Ishikawa (cell line): ENCODE data around the gene NOS3.

Source experiments
- CEBPB ChIP-seq: IDR thresholded peaks from 2 replicates; pipeline ENCODE4 v1.6.1; 2012
- CREB1 ChIP-seq: IDR thresholded peaks from 2 replicates; pipeline ENCODE4 v1.6.1; 2012; ENCODE audit warnings: low read depth
- EGR1 ChIP-seq: IDR thresholded peaks from 2 replicates; pipeline ENCODE4 v1.6.1; 2012
- EP300 ChIP-seq: IDR thresholded peaks from 2 replicates; pipeline ENCODE4 v1.6.1; 2012; ENCODE audit warnings: borderline replicate concordance
- FOXM1 ChIP-seq: IDR thresholded peaks from 2 replicates; pipeline ENCODE4 v1.6.1; 2012; ENCODE audit warnings: low read depth, borderline replicate concordance
- NFIC ChIP-seq: IDR thresholded peaks from 2 replicates; pipeline ENCODE4 v1.6.1; 2012
- RAD21 ChIP-seq: IDR thresholded peaks from 2 replicates; pipeline ENCODE4 v1.6.1; 2012; ENCODE audit warnings: low read depth
- TAF1 ChIP-seq: IDR thresholded peaks from 2 replicates; pipeline ENCODE4 v1.6.1; 2012; ENCODE audit warnings: low read depth, mild to moderate bottlenecking
- TCF12 ChIP-seq: IDR thresholded peaks from 2 replicates; pipeline ENCODE4 v1.6.1; 2012; ENCODE audit warnings: low read depth
- TEAD4 ChIP-seq: IDR thresholded peaks from 2 replicates; pipeline ENCODE4 v1.6.1; 2012
- YY1 ChIP-seq: IDR thresholded peaks from 2 replicates; pipeline ENCODE4 v1.6.1; 2012; ENCODE audit warnings: low read depth
- ZBTB7A ChIP-seq: IDR thresholded peaks from 2 replicates; pipeline ENCODE4 v1.6.1; 2012; ENCODE audit warnings: low read depth
- TF ChIP-seq, protein P1 (sequence below): IDR thresholded peaks from 2 replicates; pipeline ENCODE4 v1.6.1; 2012
- TF ChIP-seq, protein P2 (sequence below): IDR thresholded peaks from 2 replicates; pipeline ENCODE4 v1.6.1; 2012; ENCODE audit warnings: low read depth, mild to moderate bottlenecking
- TF ChIP-seq, protein P3 (sequence below): IDR thresholded peaks from 2 replicates; pipeline ENCODE4 v1.6.1; 2012

The NOS3 gene

DNA sequence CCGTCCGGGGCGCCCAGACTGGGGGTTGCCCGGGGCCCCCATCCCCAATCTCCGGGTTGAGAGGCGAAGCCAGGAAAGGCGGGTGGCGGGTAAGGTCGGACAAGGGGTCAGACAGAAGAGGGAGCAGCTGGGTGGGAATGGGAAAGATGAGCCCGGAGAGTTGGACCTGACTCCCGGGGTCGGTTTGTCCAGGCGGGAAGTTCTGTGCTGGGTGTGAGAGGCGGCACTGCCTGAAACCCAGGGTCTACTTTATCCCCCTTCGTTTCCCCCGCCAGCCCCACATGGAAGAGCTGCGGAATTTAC lies 69.2 kb downstream of the NOS3 start:
- TF ChIP-seq RAD21 (no peak), TAF1 (no peak), YY1 (no peak), EGR1 (no peak), NFIC (no peak), TEAD4 (no peak), CEBPB (no peak), FOXM1 (no peak)
- TF ChIP-seq, protein P1, sequence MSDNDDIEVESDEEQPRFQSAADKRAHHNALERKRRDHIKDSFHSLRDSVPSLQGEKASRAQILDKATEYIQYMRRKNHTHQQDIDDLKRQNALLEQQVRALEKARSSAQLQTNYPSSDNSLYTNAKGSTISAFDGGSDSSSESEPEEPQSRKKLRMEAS, result no peak; the same call in 1 of the 2 replicates
- TF ChIP-seq, protein P2, sequence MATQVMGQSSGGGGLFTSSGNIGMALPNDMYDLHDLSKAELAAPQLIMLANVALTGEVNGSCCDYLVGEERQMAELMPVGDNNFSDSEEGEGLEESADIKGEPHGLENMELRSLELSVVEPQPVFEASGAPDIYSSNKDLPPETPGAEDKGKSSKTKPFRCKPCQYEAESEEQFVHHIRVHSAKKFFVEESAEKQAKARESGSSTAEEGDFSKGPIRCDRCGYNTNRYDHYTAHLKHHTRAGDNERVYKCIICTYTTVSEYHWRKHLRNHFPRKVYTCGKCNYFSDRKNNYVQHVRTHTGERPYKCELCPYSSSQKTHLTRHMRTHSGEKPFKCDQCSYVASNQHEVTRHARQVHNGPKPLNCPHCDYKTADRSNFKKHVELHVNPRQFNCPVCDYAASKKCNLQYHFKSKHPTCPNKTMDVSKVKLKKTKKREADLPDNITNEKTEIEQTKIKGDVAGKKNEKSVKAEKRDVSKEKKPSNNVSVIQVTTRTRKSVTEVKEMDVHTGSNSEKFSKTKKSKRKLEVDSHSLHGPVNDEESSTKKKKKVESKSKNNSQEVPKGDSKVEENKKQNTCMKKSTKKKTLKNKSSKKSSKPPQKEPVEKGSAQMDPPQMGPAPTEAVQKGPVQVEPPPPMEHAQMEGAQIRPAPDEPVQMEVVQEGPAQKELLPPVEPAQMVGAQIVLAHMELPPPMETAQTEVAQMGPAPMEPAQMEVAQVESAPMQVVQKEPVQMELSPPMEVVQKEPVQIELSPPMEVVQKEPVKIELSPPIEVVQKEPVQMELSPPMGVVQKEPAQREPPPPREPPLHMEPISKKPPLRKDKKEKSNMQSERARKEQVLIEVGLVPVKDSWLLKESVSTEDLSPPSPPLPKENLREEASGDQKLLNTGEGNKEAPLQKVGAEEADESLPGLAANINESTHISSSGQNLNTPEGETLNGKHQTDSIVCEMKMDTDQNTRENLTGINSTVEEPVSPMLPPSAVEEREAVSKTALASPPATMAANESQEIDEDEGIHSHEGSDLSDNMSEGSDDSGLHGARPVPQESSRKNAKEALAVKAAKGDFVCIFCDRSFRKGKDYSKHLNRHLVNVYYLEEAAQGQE, result no peak
- TF ChIP-seq, protein P3, sequence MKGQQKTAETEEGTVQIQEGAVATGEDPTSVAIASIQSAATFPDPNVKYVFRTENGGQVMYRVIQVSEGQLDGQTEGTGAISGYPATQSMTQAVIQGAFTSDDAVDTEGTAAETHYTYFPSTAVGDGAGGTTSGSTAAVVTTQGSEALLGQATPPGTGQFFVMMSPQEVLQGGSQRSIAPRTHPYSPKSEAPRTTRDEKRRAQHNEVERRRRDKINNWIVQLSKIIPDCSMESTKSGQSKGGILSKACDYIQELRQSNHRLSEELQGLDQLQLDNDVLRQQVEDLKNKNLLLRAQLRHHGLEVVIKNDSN, result no peak

DNA sequence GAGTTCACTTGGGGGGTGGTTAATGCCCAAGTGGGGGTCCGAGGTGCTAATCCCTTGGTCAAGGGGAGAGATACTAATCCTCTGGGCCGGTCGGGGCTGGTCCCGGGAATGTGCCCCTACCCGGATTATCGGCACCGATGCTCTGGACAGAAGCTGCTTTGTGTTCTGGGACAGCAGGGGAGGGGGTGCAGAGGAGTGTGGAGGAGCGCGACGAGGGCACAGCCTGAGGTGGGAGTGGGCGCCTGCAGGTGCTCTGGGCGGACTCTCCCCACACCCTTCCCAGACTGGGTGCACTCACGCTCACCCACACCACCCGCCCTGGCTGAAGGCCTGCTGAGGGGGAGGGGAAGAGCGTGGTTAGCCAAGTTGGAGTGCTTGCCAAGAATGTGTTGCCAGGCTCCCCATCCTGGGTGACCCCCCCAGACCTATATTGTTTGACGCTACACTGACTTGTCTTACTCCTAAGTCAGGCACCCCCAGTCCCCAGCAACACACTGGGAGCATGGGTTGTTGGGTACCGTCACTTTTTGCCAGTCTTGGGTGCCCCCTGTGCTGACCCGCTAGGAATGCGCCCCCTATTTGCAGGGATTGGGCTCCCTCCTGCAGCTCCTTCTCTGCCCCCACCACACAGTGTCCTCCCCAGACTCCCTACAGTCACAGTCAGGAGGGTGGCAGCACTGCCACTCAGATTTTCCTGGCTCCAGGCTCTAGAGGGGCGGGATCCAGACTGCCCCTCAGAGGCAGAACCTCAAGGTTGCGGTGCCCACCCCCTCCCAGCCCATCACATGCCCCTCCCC lies 69.8 kb downstream of the NOS3 start:
- TF ChIP-seq, protein P2, result no peak
- no peak for TF ChIP-seq CEBPB
- no peak for TF ChIP-seq CREB1
- 0 out of 2 replicates have a peak, but pooled peaks have one; percentile 23 for TF ChIP-seq EP300
- TF ChIP-seq, protein P1, result peak; percentile 75; the same call in 1 of the 2 replicates
- TF ChIP-seq TAF1, result 0 out of 2 replicates have a peak, but pooled peaks have one; percentile 20
- TF ChIP-seq TEAD4, result peak; percentile 52; the same call in 1 of the 2 replicates
- peak; percentile 60 for TF ChIP-seq TCF12
- no peak for TF ChIP-seq YY1
- TF ChIP-seq, protein P3, result no peak
- TF ChIP-seq RAD21, result 0 out of 2 replicates have a peak, but pooled peaks have one; percentile 1
- peak; percentile 95 for TF ChIP-seq NFIC
- TF ChIP-seq FOXM1, result no peak
- TF ChIP-seq EGR1, result no peak
- no peak; the same call in none of the 2 replicates for TF ChIP-seq ZBTB7A

DNA sequence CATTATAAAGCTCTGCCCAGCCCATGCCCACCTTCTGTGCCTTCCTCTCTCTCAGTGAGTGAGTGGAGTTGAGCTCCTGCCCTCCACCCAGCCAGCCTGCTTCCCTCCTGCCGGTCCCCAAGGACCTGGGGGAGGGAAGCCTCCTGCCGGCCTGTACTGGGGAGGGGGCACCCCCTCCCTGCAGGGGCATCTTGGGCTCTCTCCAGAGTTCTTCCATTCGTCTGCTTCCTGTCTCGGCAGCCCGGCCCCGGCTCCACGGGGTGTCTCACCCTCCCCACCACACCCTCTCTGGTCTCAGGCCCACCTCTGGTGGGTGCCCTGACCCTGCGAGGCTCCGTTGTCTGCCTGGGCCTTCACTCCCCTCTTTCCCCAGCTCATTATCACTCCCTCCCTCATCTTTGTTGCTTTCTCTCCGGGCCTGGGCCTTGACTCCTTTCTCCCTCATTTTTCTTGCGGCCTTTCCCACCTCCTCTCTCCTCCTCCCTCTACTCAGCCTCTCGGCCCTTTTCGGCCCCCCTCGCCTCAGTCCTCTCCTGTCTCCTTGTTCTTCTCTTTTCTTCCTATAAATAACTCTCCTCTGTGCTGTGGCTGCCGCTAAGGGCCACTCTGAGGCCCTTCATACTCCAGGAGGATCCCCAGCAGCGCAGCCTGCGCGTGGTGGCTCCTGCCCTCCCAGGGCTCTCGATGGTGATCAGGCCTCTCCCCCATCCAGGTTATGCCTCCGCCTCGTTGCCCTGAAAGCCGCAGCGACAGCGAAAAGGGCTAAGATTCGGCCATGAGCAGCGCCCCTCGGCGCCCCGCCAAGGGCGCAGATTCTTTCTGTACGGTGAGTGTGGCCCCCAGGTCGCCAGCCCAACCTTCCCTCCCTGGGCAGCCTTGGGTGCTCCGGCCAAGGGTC lies 70.6 kb downstream of the NOS3 start:
- TF ChIP-seq NFIC, result no peak
- no peak for TF ChIP-seq EP300
- no peak for TF ChIP-seq YY1
- TF ChIP-seq ZBTB7A, result no peak; the same call in 1 of the 2 replicates
- TF ChIP-seq, protein P2, result no peak
- TF ChIP-seq FOXM1, result no peak
- no peak for TF ChIP-seq TEAD4
- no peak for TF ChIP-seq TAF1
- no peak for TF ChIP-seq CREB1
- no peak for TF ChIP-seq TCF12
- TF ChIP-seq, protein P3, result no peak
- no peak for TF ChIP-seq CEBPB
- TF ChIP-seq EGR1, result no peak
- TF ChIP-seq, protein P1, result no peak
- TF ChIP-seq RAD21, result no peak
